K562 (cell line): ENCODE data around the gene EMILIN1.

Experiments
- ATF1 ChIP-seq, 2 experiments: fragments of 450-650 bp in 1 of 2; IDR thresholded peaks; 2 replicates each; pipeline ENCODE4 v1.6.1; 2016; ENCODE audit warnings: missing compliant biosample characterization in 1 of 2, missing genetic modification characterization in 1 of 2
- ELF4 ChIP-seq: fragments of 450-650 bp; formaldehyde crosslinking; IDR thresholded peaks from 2 replicates; pipeline ENCODE4 v1.4.0; 2022; ENCODE audit warnings: missing genetic modification characterization
- EP300 ChIP-seq: IDR thresholded peaks from 2 replicates; pipeline ENCODE4 v1.6.1; 2012; ENCODE audit warnings: low read length, improper control_type of control experiment
- GTF2E2 ChIP-seq: fragments of 200-800 bp; sonication (Bioruptor generic); IDR thresholded peaks from 2 replicates; pipeline ENCODE4 v1.6.1; 2016; ENCODE audit warnings: missing genetic modification characterization, missing compliant biosample characterization
- NFE2L1 ChIP-seq: fragments of 450-650 bp; IDR thresholded peaks from 2 replicates; pipeline ENCODE4 v1.6.1; 2016; ENCODE audit warnings: missing genetic modification characterization, low read depth, mild to moderate bottlenecking, missing compliant biosample characterization, moderate library complexity, borderline replicate concordance
- TBL1XR1 ChIP-seq, 2 experiments: IDR thresholded peaks; 2 replicates each; pipeline ENCODE4 v1.6.1; 2012; ENCODE audit warnings: improper control_type of control experiment in 2 of 2, low read length in 2 of 2, mild to moderate bottlenecking in 1 of 2
- ZNF143 ChIP-seq: sonication (generic); formaldehyde crosslinking; IDR thresholded peaks from 2 replicates; pipeline ENCODE4 v1.9.0; 2022; ENCODE audit warnings: mild to moderate bottlenecking, missing genetic modification reagents

- TF ChIP-seq EP300 (no peak), TBL1XR1 (IDR thresholded peaks at IDR 0.05; ENCODE audit: low read length in 2 of 2) (no peak), ZNF143 (CRISPR knock-in tag) (no peak), ATF1 (CRISPR knock-in tag; IDR thresholded peaks at IDR 0.05) (no peak), ATF1 (tag; IDR thresholded peaks at IDR 0.05) (no peak), GTF2E2 (tag) (no peak), ELF4 (CRISPR knock-in tag) (no peak), NFE2L1 (tag) (no peak)
These were observed 1.2 kb upstream of the EMILIN1 start for GRCh38 chr2:27077231-27077630.
